ENCODE results near the gene PCBD2. TPM values are rescaled to one million over a fixed set of nuclear protein-coding genes. Genes with fewer than 3 reads are reported as not detected.

Gene PCBD2
- 10.4 TPM for total RNA-seq

GRCh38 chr5:134904610-134905245 is at the start of gene PCBD2:
TSS of gene PCBD2 (plus strand) at chr5:134905131. CDS start at chr5:134905140, 9 bp downstream.

GRCh38 chr5:134873987-134874830 is 30.7 kb upstream of the PCBD2 start, which contains the start of gene TXNDC15:
TSS of gene TXNDC15 (plus strand) at chr5:134874371. CDS start at chr5:134874428, 57 bp downstream.

GRCh38 chr5:134967607-134968006 is 62.7 kb downstream of the PCBD2 start, which contains the start of gene CATSPER3:
TSS of gene CATSPER3 (plus strand) at chr5:134967907. CDS start at chr5:134967992, 85 bp downstream.

Small RNA genes within 50 kb of the gene (small RNA-seq; reads per million reads assigned to genes)
- gene MIR4461: not detected
- not detected for gene MTND3P25
- not detected for gene MTND4LP30

Other genes starting within 250 kb of the PCBD2 start
- 61.8 TPM for gene CAMLG, start 166.6 kb upstream of the PCBD2 start, total RNA-seq
- 39.2 TPM for gene DDX46, start 146.4 kb upstream of the PCBD2 start, total RNA-seq
- gene C5orf24, start 59.2 kb upstream of the PCBD2 start, total RNA-seq: 106 TPM
- gene TXNDC15, start 30.8 kb upstream of the PCBD2 start, total RNA-seq: 105 TPM
- gene CATSPER3, start 62.8 kb downstream of the PCBD2 start, total RNA-seq: 0.23 TPM
- not detected for gene PITX1, start 129.1 kb downstream of the PCBD2 start, total RNA-seq